Lower leg skin (tissue), 4 donors: ENCODE measurements around the gene TAOK2. TPM values are rescaled to one million over a fixed set of nuclear protein-coding genes. Genes with fewer than 3 reads are reported as not detected.

Source experiments
- DNase-seq, 2 donors: peaks; one replicate each; pipeline ENCODE4 v3.0.0-alpha.2; 2019; ENCODE audit warnings: low spot score in 2 of 2
- H3K4me3 ChIP-seq: fragments of 200-600 bp; sonication (generic); 2 replicates; pipeline ENCODE4 v1.5.1; 2017; ENCODE audit warnings: mild to moderate bottlenecking, low read depth; ENCODE audit not compliant: poor library complexity, severe bottlenecking
- POLR2A ChIP-seq, 2 donors: fragments of 450-650 bp; IDR thresholded peaks; one replicate each; pipeline ENCODE4 v1.6.1; 2016 to 2017; ENCODE audit warnings: antibody characterized with exemption in 2 of 2, mild to moderate bottlenecking in 1 of 2, moderate library complexity in 1 of 2
- WGBS, 2 donors: methylation state at CpG; one replicate each; pipeline ENCODE4 v1.1.5; 2018; 5-methylcytosine and 5-hydroxymethylcytosine counted together
- intact Hi-C: fragments of 100-400 bp; cut with DNase I; formaldehyde crosslinking; loops from one replicate; pipeline ENCODE4 v1.15.0; 2023; ENCODE audit warnings: low total_unique reads
- total RNA-seq, 4 donors: library from RNA; depleted of rRNA; stranded (reverse); fragments of >200 nt; gene quantifications; one replicate each; pipeline ENCODE4 v1.1.0, GENCODE V29; 2016
- TF ChIP-seq, protein P1 (sequence below), 3 donors: fragments of 450-650 bp; IDR thresholded peaks; one replicate each; pipeline ENCODE4 v1.5.1; 2016; ENCODE audit warnings: antibody characterized with exemption in 3 of 3, mild to moderate bottlenecking in 3 of 3, moderate library complexity in 2 of 3

TAOK2 gene
- total RNA-seq, 4 donors from 2014 or later = 35.5 to 47.9 (median 38.1) TPM

GRCh38 chr16:29989111-29989858 is 15.6 kb downstream of the TAOK2 start:
- WGBS, 2 donors = 84% methylated on average over 23 of the region's 23 CpGs
- DNase-seq = no peak

GRCh38 chr16:29990034-29990433 is 16.4 kb downstream of the TAOK2 start:
- H3K4me3 ChIP-seq = no peak overlapping the region
- 88 to 89% methylated on average over 2 of the region's 2 CpGs for WGBS, 2 donors
- no peak for DNase-seq
- intact Hi-C loops = no loop called here
- TF ChIP-seq, protein P1, sequence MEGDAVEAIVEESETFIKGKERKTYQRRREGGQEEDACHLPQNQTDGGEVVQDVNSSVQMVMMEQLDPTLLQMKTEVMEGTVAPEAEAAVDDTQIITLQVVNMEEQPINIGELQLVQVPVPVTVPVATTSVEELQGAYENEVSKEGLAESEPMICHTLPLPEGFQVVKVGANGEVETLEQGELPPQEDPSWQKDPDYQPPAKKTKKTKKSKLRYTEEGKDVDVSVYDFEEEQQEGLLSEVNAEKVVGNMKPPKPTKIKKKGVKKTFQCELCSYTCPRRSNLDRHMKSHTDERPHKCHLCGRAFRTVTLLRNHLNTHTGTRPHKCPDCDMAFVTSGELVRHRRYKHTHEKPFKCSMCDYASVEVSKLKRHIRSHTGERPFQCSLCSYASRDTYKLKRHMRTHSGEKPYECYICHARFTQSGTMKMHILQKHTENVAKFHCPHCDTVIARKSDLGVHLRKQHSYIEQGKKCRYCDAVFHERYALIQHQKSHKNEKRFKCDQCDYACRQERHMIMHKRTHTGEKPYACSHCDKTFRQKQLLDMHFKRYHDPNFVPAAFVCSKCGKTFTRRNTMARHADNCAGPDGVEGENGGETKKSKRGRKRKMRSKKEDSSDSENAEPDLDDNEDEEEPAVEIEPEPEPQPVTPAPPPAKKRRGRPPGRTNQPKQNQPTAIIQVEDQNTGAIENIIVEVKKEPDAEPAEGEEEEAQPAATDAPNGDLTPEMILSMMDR (IDR thresholded peaks at IDR 0.05) = no peak
- no peak for TF ChIP-seq POLR2A (IDR thresholded peaks at IDR 0.05)

More at GRCh38 chr16:29989111-29989858, 15.6 kb downstream of the TAOK2 start:
- intact Hi-C loops = no loop called here
- no peak for TF ChIP-seq POLR2A (IDR thresholded peaks at IDR 0.05)
- TF ChIP-seq, protein P1 (IDR thresholded peaks at IDR 0.05) = no peak
- H3K4me3 ChIP-seq = no peak overlapping the region

DNA sequence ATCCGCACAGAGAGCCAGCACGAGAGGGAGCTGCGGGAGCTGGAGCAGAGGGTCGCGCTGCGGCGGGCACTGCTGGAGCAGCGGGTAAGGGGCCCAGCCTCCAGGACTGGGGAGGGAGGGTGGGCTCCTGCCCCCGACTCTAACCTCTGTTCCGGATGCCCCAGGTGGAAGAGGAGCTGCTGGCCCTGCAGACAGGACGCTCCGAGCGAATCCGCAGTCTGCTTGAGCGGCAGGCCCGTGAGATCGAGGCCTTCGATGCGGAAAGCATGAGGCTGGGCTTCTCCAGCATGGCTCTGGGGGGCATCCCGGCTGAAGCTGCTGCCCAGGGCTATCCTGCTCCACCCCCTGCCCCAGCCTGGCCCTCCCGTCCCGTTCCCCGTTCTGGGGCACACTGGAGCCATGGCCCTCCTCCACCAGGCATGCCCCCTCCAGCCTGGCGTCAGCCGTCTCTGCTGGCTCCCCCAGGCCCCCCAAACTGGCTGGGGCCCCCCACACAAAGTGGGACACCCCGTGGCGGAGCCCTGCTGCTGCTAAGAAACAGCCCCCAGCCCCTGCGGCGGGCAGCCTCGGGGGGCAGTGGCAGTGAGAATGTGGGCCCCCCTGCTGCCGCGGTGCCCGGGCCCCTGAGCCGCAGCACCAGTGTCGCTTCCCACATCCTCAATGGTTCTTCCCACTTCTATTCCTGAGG is 17.4 kb downstream of the TAOK2 start:
- intact Hi-C loops = no loop called here
- H3K4me3 ChIP-seq = no peak overlapping the region
- no peak for TF ChIP-seq POLR2A (IDR thresholded peaks at IDR 0.05)
- TF ChIP-seq, protein P1 (IDR thresholded peaks at IDR 0.05) = no peak
- no peak for DNase-seq
- 95% methylated on average over 12 to 31 of the region's 35 CpGs for WGBS, 2 donors

DNA sequence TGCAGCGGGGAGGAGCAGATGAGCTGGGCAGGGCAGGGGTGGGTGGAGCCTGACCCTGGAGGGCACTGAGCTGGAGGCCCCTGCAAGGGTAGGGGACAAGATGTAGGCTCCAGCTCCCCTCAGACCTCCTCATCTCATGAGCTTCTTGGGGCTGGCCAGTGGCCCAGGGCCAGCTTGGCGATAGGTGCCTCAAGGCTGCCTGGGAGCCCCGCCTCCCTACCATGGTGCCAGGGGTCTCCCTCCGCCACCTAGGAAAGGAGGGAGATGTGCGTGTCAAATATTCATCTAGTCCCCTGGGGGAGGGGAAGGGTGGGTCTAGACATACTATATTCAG is 17.9 kb downstream of the TAOK2 start:
- intact Hi-C loops = no loop called here
- H3K4me3 ChIP-seq = no peak overlapping the region
- 80 to 87% methylated on average over 4 to 5 of the region's 5 CpGs for WGBS, 2 donors
- TF ChIP-seq, protein P1 (IDR thresholded peaks at IDR 0.05) = no peak
- no peak for TF ChIP-seq POLR2A (IDR thresholded peaks at IDR 0.05)
- no peak for DNase-seq

GRCh38 chr16:29992344-29992967 is 18.8 kb downstream of the TAOK2 start:
- intact Hi-C loops = no loop called here
- DNase-seq = no peak
- WGBS, 2 donors = 52 to 56% methylated on average over 7 of the region's 7 CpGs
- H3K4me3 ChIP-seq = no peak overlapping the region
- TF ChIP-seq, protein P1 (IDR thresholded peaks at IDR 0.05) = no peak
- TF ChIP-seq POLR2A (IDR thresholded peaks at IDR 0.05) = no peak
